Measurements from ENCODE around the gene PTPN18.
"Not testable (repeated sequence)": the region's sequence is repeated elsewhere in the genome, so short reads cannot be mapped to it uniquely, and the experiment has no call there.

Gene PTPN18

DNA sequence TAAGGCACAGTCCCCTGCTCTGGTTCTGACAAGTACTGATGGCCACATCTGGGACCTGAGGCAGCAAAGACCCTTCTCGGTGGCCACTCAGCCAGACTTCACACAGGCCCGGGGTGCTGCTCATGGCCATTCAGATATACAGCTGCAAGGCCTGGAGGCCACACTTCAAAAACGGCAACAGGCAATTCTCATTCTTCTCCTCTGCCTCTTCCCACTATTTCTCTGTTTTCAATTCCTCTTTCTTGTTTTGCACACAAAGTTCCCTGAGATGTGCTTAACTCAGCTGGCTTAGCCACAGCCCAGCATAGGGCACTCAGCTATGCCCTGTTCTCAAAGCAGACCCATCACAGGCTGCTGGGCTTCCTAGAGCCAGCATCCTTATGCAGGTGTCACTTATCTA, 29.9 kb downstream of the PTPN18 start:
- no peak for DNase-seq

DNA sequence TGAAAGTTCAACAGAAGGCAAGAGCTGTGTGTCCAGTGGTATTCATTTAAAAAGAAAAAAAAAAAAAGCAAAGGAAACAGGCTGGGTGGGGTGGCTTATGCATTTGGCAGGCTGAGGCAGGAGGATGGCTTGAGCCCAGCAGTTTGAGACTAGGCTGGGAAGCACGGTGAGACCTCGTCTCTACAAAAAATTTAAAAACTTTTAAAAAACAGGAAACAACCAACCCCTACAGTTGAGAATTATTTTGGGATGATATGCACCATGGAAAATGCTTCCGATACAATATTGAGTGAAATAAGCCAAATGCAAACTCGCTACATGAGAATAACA, 31.2 kb downstream of the PTPN18 start:
- DNase-seq: no peak

GRCh38 chr2:130387804-130388203, 31.9 kb downstream of the PTPN18 start:
- no peak for DNase-seq

DNA sequence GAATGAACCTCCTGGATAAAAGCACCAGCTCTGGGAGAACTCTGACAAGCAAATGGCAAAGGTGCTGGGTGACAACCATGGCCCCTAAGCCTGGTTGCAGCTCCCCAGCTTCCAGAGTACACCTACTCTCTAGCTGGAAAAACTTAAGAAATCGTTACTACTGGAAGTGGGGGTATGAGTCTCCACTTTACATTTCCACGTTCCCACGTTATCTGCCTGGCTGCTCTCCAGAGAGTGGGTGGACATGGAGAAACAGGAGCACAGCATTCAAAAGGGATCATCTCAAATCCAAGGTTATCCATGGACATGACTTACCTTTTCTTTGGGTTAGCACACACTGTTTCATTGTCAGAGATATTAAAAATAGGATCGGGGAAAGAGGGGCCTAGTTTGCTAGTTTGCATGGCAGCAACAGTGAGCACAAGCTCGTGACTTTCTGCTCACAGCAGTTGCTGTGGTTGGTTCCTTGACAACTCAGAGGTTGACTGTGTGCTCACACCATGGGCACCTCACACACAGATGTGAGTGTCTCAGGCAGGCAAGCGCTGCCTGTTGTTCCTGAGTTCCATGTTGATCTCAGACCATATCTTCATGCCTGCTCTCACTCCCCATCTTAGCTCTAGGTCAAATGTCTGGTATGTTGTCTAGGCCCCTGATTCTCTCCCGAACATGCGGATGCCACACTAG, 32.5 kb downstream of the PTPN18 start:
- no peak for DNase-seq

DNA sequence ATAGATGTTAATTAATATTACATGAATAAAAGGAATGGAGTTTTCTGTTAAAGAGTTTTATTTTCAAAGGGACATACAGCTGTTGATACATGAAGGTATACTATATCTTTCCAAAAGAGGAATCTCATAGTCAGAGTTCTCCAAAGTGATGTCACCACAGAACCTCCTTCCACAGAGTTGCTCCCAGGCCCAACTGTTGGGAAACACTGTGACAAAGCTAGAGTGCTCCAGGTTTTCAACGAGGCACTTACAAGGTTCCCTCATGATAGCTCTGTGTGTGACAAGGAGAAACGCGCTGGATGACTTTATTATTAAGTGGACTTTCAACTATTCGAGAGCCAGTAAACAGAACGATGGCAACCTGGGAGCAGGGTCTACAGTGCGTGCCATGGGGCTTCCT, 33.5 kb downstream of the PTPN18 start:
- DNase-seq: no peak

- DNase-seq: no peak
Measured at GRCh38 chr2:130389783-130390182, 33.9 kb downstream of the PTPN18 start.

DNA sequence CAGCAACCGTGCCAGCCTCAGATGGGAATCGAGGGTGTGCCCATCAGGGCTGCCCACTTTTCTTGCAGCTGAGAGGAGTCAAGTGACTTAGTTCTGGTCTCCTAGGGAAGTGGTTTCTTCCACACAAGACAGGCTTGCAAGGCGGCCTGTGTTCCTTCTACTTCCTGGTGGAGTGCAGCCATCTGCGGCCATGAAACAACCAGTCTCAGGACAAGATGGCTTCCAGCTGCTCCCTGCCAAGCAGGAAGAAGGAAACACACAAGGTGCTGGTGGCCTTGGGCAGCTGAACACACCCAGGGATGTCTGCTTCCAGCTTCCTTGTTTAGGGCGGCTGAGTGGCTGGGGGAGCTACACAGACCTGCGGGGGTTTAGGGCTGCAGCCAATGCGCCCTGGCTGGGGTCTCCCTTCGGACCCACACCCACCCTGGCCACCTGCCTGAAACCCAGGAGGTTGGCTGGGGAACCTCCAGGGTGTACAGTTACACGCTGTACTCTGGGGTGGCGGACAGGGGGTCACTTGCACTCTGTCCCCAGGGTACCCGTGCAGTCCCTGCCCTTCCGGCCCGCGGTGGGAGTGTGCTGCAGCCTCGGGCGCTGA, 34.7 kb downstream of the PTPN18 start:
- peak; percentile 28 for DNase-seq

- DNase-seq: peak; percentile 46
Measured at GRCh38 chr2:130391058-130391871, 35.4 kb downstream of the PTPN18 start.

GRCh38 chr2:130391872-130392670, 36.2 kb downstream of the PTPN18 start:
- DNase-seq: peak; percentile 39

DNA sequence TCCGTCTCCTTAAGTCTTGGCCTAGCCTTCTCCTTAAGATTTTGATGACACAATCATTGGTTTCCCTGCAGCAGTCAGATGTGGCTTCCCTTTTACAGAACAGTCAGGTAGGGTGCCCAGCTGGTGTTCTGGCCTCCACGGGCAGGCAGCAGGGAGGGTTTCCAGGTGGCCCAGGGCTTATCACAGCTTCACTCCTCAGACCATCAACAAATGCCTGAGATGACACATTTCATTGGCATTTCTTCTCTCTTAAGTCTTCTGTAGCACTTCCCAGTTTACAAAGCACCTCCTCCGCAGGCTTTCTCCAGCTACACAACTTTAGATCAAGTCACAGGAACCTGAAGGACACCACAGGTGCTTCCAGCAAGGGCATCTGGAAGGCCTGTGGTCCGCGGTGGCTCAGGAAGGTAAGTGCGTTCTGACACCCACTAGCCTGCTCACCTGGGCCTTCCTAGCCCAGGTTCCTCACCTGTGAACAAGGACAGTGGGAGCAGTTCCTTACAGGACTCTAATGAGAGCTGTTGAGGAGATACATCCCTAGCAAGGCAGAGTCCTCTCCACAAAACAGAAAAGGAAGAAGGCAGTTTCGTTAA, 37.6 kb downstream of the PTPN18 start:
- no peak for DNase-seq

- not testable (repeated sequence) for DNase-seq
Measured at GRCh38 chr2:130406280-130406679, 50.4 kb downstream of the PTPN18 start.

DNA sequence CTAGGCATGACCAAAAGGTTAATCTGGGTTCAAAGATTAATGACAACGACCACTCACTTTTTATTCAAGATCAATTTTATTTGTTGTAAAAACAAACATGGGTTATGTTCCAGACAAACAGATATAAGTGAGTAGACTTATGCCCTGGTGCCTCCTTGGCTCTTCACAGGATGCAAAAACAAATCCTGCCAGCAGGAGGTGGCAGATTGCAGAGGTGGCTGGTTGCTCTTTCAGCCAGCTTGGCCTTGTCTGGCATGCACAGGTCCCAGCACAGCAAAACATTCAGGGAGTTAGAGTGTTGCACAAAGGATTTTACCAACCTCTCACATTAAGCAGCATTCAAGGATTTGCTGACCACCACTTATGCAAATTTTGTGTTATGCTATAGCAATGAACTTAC, 60.8 kb downstream of the PTPN18 start:
- not testable (repeated sequence) for DNase-seq

DNA sequence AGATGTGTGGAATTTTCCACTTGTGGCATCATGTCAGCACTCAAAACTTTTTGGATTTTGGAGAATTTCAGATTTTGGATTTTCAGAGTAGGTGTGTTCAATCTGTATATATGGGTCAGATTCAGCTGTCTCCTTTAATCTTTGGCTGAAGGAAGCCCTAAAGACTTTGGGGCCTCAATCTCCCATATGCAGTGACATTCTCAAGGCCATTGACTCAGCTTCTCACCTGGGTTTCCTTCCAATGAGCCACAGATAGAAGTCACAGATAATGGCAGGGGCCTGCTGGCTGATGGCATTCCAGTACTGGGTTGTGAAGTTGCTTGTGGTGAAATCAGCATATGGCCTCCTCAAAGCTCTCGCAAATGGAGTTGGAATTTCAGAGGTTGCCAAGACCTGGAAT, 63.0 kb downstream of the PTPN18 start:
- not testable (repeated sequence) for DNase-seq
